Measurements from ENCODE around the gene TSPAN5.

TSPAN5 gene

DNA sequence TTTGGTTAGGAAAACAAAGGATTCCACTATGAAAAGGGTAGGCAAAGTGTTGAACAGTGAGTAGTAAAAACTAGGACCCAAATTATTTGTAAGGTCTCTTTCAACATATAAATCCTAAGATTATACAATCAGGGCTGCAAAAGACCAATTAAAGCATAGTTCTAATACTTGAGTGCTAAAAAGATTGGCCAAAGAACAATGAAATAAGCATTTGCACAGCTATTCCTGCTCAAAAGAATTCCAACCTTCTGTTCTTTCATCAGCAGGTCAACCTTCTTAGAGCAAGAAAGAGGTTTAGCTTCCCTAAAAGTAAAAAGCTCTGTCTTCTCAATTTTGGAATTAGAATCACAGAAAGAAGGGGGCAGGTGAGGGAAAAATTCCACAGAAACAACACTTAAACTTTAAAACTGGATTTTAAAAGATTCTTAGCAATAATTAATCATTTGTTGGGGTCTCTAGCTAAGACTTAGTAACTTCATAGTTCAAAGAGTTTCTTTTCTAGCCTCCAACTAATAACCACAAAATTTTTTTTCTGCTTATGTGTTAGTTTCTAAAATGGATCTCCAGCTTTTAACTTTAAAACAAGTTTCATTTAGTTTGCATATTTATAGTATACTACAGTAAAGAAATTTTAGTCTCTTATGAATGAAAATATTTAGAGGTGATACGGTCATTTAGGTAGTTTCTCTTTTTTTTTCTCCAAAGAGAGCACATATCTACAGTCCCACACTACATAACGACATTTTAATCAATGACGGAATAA, 16.3 kb downstream of the TSPAN5 start:
- DNase-seq = no peak

DNA sequence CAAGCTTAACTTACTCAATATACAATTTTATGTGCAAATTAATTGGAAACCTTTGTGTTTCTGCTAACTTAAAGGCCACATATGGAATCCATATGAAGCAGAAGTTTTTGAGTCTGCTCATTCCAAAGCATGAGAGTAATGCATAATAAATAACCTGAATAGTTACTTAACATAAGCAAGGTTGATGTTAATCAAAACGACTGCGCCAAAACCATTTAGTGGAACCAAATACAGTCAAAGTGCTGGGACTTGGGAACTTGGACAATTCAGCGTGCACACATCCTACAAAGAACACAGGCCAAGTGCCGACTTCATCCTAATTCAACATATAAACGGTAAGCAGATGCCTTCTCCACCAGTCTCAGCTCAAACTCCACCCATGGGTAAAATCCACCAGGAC, 17.0 kb downstream of the TSPAN5 start:
- DNase-seq = no peak

DNA sequence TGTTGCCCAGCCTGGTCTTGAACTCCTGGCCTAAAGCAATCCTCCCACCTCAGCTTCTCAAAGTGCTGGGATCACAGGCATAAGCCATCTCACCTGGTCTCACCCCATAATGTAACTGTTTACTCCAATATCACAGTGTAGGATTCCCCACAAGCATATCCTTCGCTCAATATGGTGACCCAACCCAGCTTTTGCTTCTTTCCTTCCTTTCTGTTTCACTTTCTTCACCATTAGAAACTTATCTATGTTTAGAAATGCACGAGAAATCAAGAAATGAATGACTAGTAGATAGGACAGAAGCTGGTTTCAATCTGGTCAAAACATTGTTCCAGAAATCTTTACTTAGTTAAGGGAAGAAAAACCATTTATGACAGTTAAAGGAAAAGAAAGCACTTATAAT, 18.9 kb downstream of the TSPAN5 start:
- DNase-seq = no peak

DNA sequence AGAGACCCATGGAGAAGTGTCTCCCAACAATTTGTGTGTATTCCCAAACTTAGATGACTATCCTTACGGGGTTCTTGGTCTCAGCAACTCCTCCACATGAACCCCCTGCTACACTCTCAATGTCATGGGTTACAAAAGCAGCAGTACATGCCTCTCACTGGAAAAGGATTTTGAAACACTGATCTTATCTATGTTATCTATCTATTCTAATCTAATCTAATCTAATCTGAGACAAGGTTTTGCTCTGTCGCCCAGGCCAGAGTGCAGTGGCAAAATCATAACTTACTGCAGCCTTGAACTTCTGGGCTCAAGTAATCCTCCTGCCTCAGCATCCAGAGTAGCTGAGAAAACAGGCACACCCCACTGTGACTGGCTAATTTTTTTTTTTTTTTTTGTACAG, 19.3 kb downstream of the TSPAN5 start:
- DNase-seq = no peak

DNA sequence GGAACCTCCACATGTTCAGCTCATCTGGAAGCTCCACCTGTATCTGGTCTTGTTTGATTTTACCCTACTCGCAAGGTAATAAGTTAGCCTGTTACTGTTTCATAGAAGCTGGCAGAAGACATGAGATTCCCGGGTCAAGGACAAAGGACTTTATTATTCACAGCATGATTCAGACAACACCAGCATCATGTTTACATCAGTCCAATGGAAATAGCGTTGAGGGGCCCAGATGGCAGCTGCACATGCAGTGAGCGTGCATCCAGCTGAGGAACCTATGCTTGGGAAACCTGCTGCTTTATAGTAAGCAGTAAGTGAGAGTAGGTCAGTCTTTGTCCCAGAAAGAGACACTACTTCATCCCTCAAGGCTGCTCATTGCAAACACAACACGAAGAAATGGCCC, 19.8 kb downstream of the TSPAN5 start:
- DNase-seq = no peak

DNA sequence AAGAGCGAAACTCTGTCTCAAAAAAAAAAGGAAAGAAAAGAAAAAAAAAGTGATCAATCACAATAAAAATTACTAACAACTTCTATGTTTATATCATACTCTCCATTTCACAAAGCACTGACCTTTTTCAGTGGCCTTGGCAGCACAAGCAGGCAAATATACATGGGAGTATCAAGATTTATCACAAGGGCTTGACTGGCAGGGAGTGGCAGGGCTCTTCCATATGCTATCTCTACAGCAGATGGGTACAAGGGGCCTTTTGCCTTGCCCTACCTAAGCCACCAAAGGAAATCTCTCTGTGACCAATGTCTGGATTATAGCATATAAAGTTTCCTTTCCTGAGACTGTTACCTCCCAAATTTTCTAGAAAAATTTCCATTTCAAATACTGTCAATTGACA, 24.4 kb downstream of the TSPAN5 start:
- no peak for DNase-seq

DNA sequence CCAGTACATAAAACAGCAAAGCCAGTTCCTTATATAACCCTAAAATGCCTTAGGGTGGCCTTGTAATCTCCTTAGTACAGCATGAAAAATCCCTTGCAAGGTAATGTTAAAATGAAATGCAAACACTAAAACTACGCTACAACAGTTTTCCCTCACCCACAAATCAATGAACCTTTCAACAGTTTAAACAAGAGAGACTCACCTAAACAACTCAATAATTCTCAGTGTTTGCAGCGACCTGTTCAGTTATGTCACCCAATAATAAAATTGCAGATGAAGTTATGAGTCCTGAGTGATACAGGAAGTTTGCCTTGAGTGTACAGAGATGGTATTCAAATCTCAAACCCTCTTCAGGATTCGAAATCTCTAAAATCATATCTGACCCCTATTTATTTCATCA, 25.3 kb downstream of the TSPAN5 start:
- DNase-seq = no peak

DNA sequence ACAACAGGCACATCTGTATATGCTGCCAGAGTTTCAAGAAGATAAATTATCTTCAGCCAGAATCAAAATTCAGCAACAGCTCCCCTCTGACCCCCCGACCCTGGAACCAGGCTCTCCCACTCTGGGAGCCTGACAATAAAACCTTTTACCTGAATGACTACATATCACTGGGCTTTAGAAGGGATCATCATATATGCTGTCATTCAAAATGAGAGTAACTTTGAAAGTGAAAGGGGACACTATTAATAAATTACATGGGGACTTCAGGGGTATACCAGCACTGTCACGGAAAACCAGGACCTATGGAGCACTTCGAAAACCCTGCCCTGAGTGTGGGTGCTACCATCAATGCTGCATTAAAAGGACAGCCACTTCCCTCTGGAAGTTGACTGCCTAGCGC, 26.2 kb downstream of the TSPAN5 start:
- no peak for DNase-seq

DNA sequence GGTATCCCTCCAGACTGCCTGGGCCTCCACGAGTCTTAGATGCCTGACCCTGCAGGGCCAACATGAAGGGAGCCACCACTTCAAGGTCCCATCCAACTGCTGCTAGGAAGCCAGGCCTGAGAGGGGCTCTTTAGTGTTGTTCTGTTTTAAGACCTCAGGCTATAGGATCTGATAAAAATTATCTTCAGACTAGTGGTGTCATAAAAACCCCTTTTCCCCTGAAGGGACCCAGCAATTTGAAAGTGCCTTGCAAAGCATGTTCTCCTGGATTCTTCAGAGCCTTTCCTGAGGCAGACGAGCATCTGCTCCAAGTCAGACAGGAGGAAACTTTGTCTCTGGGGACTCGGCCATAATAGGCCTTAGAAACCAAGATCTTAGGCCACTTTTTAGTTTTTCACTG, 26.9 kb downstream of the TSPAN5 start:
- no peak for DNase-seq

DNA sequence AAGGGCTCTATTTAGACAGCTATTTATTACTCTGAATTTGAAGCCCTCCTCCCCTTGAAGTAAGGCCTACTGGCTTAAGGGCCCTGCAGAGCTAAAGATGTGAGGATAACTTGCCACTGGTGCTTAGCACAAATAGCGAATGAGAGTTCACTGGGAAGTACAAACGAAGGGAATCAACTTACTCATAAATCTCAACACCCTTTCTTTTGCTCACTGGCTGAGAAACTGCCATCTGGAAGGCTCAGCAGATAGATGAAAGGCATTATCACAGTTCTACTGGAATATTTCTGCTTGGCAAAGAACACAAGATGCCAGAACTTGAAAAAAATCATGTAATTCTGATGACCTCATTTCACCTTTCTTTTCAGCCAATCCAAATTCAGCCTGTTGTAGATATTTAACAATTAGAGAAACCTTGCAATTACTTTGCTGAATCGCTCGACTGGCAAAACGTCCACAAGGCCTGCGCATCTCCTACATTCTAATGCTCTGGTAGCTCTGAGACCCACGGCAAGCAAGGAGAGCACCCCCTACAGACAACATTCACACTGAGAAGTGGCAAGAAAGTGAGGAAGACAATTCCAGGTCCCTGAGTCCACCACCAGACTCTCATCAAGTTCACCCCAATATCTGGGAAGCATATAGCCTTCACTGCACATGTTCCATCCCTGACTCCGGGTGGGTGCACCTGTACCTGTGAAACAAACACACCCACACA, 27.5 kb downstream of the TSPAN5 start:
- DNase-seq = no peak

DNA sequence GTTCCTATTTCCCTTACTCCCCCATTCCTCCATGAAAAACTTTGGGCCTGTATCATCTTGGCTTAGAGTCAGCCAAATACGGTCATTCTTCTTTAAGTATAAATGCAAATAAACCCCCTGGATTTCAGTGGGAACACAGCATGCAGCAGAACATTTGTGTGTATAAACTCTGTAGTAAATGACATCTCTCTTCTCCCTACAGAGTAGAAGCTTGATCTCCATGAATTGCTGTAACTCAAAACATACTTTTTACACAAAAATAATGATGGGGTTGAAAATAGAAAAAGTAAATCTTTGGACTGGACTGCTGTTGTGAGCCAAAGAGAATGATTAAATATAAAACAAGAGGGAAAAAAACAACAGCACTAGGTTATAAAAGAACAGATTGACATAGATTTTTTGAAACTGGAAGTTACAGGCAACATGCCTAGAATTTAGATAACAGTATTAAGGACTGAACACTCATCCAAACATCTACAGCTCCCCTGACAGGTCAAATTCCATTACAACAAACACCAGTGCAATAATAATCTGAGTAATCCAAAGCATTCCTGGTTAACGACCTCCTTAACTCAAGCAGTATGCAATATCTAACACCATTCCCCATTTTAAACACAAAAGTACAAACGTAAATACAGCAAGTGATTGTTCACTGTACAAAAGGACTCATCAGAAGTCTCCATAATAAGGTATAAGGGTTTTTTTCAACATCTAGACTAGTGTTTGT, 30.7 kb downstream of the TSPAN5 start:
- no peak for DNase-seq

DNA sequence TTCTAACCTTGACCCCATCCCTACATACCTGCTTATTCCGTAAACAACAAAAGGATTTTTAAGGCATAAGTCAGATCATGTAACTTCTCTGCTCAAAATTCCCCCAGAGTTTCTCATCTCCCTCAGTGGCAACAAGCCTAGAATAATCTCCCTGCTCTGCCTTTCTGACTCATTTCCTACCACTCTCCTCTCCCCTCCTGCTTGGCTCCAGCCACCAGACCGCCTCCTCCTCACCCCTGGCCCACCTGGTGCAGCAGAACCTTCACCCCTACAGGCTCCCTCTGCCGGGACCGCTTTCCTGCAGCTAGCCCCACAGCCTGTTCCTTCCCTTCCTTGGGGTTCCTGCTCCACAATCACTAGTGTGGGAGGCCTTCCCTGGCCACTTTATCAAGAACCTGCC, 32.1 kb downstream of the TSPAN5 start:
- no peak for DNase-seq

DNA sequence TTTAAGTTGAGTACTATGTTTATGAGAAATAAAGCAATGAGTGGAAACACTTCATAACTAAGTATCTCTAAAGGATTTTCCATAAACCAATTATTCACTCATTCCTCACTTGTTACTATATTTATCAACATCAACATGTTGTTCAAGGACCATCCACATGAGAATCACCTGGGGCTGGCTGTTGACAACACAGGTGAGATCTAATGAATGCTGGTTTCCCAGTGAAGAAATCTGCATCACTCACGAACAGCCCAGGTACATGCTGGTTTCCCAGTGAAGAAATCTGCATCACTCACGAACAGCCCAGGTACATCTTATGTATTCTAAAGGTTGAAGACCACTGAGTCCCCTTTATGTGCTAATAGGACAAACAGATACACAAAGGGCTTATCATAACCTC, 32.5 kb downstream of the TSPAN5 start:
- DNase-seq = no peak

DNA sequence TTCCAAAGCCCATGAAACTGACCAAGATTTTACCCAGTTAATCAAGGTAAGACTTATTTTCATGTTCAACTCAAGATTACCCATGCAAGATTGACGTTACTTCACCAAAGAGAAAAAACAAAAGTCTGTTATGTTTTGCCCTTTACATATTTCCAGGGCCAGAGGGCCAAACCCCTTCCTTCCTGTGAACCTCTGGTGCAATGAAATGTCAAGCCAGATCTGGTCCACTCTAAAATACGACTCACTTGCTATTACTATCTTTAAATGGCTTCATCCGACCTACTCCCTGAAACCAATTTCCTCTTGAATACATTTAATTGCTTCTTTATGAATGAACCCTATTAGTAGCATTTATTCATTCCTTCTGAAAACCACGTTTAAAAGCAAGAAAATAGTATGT, 33.0 kb downstream of the TSPAN5 start:
- no peak for DNase-seq

DNA sequence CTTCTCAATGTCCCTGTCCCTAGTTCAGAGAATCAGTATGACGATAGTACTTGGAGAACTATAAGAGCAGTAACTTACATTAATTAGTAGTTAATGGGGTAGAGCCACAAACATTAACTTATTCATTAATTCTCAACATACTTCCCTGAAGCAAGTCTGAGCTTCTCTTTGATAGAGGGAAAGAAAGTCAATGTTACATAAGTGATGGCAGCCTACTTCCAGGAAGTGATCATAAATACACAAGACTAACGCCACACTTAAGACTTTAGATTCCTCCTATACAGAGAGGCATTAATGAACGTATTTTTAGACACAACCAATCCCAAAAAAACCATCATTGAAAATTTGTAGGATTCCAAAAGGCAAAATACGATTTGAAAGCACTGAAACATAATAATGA, 33.8 kb downstream of the TSPAN5 start:
- no peak for DNase-seq

DNA sequence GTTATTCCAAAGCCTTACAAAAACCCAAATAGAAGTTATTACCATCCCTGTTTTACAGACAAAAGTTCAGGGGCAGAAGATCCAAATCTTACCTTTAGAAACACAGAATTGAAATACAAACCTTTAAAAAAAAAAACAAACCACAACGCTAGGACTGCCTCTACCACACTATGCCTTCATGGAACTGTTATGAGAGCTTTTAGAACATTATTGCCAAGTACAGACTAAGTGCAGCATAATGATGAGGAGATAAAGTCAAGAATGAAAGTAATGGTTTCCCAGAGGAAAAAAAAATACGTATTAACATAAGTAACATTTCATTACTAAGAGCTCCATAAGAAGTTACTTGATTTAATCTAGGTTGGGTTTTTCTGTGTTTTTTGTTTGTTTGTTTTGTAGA, 34.3 kb downstream of the TSPAN5 start:
- DNase-seq = no peak

DNA sequence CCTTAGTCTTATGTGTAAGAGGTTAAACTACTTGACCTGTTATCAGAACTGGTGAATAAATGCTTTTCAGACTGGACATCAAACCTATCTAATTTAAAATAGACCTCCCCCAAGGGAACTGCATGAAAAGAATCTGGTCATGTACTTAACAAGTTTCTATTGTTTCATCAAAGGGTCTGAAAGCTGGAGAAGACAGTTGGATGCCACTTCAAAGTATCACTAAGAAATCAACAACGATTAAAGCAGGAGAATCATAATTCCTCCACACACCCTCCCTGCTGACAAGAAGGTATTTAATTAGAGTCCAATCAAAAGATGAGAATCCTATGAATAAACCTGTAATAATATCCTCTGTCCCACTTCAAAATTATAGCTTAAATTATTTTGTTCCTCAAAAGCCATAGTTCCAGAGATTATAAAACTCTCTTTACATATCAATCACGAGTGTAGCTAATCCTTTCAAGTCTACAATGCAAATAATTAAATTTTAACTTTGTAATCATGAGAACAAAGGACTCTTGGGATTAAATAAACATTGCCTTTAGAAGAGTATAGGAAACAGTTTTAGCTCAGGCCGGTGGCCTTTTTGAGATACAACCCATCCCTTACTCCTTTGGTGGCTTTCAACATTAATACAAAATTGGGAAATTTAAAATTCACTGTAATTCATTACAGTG, 35.1 kb downstream of the TSPAN5 start:
- DNase-seq = no peak

DNA sequence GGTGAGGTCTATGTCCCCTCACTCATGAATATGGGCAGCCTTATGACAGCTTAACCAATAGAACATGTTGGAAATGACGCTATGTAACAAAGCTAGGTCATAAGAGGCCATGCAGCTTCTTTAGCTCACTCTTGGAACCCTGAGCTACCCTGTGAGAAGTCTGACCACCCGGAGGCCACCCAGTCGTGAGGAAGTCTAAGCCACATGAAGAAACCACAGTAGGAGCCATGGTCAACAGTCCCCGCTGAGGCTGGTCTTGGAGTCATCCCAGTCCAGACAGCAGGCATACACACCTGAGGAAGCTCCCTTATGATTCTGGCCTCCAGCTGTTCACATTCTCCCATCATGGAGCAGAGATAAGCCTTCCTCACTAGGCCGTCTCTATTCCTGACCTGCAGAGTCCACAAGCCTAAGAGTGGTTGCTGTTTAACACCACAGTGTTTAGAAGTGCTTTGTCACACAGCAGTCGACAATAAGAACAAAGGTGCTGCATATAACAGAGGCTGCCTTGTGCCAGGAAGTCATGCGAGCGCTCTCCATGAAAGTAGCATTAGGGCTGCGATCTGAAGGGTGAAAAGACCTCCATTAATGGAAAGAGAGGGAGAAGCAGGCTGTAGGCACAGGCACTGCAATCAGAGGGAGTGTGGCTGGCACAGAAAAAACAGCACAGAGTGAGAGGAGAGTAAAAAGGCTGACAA, 38.2 kb downstream of the TSPAN5 start:
- DNase-seq = no peak

DNA sequence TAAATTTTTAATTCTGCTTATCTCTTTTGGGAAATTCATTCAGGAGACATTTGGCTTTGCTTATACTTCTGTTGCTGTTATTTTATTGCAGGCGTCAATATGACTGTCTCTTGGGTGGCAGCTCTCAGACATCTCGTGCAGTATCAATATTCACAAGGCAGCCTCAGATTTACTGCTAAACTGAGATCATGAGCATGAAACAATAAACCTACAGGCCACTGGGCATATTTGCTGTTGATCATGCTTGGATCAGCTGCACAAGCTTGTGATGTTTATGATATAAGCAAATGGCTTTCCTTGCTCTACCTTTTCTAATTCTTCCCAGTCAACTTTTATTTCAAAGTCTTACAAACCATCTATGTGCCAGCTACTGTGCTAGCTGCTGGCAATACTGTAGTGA, 39.2 kb downstream of the TSPAN5 start:
- DNase-seq = no peak

DNA sequence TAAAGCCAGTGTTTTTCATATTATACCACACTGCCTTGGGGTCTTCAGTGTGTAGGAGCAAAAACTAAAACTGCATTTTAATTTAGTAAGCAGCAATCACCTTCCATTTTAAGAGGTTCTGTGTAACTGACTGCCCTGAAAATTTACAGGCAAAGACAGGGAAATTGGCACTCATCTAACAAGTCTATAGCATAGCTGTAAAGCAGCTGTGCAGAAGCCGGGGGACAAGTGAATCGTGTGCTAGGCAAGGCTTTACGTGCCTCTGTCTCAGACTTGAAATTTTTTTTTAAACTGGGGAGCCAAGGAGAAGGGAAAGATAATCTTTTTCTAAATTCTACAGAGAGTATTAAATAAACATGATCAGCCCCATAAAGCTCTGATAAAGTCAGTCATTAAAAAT, 39.7 kb downstream of the TSPAN5 start:
- DNase-seq = no peak

DNA sequence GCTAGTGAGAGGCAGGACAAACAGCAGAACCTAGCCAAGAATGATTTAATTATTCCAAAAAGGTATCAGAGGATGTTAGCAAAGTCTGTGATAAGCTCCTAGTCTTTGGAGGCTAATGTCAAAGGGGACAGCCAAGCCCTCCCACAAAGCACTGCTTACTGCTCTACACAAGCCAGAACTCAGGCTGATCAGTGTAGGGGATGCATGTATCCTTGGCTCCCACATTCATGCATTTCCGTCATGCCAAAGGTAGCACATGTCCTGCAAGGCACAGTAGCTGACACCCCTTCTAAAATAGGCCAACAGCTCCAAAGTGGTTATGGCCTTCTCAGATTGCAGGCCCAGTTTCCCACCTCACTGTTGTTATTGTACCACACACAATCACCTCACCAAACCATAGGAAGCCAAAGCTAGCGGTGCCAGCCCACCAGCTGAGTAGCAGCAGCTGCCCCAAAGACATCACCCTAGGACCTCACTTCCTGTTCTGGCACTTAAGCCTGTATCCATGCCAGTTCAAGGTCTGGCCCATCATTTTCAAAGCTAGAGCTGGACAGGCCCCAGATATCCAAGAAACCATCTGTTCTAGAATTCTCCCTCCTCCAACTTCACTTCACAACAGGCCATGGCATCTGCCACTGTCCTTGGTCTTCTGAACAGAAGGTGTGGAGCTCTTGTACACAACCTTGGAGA, 40.9 kb downstream of the TSPAN5 start:
- no peak for DNase-seq

DNA sequence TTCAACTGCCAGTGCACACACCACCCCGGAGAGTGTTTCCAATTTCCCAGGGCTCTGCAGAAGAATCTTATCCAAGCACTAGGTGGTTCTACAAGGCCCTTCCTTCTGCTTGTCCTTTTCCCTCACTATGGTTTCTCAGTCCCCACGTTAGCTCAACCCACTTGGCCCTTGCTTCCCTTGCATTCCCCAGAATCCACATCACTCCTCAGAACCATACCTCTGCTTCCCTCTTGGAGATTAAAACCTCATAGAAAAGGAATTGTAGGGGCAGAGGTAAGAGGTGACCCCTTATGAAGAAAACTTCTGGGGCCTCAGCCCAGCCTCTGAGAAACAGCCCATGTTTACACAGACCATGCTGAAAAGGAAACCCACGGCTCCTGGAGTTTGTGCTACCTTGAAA, 42.4 kb downstream of the TSPAN5 start:
- no peak for DNase-seq
